Astrocyte (in vitro differentiated cells and primary cell): ENCODE data around the gene DYRK3.

Source experiments
- EZH2 ChIP-seq: IDR thresholded peaks from 2 replicates; pipeline ENCODE4 v1.6.1; 2012; ENCODE audit warnings: mild to moderate bottlenecking, low read length, inconsistent platforms; ENCODE audit not compliant: insufficient read depth
- TF ChIP-seq, protein P1 (sequence below): IDR thresholded peaks from 2 replicates; pipeline ENCODE4 v1.5.1; 2011; ENCODE audit warnings: low read depth, mild to moderate bottlenecking, inconsistent platforms, low read length, moderate library complexity; ENCODE audit not compliant: insufficient read depth

DNA sequence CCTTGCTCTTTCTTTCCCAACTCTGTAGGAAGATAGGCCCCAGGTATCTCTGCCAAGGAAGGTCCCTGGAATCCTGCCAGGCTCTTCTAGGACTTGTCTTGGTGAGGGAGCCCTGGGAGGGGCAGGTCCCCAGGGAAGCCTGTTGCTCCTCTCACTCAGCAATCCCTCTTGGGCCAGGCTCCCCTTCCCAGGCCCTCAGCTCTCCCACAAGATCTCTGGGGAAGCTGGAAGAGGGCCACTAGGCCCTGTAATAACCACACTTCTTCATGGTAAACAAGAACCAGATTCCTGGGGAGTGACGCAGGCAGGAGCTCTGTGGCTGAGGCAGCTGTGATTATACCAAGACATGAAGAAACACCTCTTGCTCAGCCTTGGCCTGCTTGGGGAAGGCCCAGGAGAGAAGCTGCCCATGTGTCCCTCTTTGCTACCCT lies 39.4 kb downstream of the DYRK3 start:
- TF ChIP-seq, protein P1, sequence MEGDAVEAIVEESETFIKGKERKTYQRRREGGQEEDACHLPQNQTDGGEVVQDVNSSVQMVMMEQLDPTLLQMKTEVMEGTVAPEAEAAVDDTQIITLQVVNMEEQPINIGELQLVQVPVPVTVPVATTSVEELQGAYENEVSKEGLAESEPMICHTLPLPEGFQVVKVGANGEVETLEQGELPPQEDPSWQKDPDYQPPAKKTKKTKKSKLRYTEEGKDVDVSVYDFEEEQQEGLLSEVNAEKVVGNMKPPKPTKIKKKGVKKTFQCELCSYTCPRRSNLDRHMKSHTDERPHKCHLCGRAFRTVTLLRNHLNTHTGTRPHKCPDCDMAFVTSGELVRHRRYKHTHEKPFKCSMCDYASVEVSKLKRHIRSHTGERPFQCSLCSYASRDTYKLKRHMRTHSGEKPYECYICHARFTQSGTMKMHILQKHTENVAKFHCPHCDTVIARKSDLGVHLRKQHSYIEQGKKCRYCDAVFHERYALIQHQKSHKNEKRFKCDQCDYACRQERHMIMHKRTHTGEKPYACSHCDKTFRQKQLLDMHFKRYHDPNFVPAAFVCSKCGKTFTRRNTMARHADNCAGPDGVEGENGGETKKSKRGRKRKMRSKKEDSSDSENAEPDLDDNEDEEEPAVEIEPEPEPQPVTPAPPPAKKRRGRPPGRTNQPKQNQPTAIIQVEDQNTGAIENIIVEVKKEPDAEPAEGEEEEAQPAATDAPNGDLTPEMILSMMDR: no peak
- TF ChIP-seq EZH2: no peak
